NCI-H146 treated with DMSO at 0.1 percent for 48 hours (cell line): Measurements from ENCODE around the gene FBXO36.
"Not testable (repeated sequence)": the region's sequence is repeated elsewhere in the genome, so short reads cannot be mapped to it uniquely, and the experiment has no call there.

Experiments
- DNase-seq: peaks from one replicate; lab custom pipeline; 2025; ENCODE audit not compliant: unreplicated experiment; lab: John Stamatoyannopoulos, UW

FBXO36 gene

DNA sequence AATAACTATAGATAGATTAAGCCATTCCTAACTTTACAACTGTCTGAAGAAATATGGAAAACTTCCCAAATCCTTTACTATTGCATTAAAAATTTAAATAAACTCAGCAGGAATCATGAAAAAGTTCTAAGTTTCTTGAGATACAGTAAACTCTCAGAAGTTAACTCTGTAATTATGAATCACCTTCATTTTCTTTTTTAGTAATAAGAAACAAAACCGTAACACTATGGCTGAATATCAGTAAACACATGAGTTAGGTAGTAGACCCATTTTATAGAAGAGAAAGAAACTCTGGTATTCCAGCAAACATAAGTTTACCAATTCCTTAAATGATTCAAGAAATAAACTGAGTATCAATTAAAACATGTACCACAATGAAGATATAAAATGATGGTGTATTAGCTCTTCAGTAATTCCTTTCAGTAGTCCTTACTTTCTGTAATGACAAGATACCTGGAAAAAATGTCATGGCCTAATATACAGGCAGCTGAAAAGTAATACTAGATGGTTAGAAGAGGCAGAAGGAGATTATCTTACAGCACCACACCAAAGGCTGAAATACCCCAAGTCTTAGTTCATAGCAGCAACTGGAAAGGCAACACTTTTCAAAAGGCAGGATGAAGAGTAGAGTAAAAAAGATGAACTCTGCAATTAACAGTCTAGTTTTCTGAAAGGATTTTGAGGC, 12.0 kb upstream of the FBXO36 start:
- no peak for DNase-seq

DNA sequence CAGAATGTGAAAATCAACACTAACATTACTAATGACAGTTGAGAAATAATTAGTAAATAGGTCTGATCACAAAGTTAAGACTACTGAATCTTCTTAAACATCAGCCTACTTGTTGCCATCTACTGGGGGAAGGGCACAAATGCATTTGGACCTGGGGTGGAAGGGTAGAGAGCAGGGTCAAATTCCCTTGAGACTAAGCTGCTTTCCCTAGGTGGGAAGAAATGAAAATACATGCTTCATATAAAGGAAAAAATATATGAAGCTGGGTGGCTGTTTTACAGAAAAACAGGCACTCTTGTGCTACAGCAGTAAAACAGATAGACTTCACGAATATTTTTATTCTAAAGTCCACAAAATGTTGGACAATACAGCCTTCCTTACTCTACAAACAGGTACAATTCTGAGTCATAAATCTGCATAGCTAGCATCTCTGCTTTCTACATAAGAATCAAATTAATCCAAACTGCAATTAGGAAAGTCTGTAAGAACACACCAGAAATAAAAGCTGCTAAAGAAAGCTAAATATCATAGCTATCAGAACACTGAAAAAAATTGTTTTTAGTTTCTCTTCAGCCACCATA, 11.4 kb upstream of the FBXO36 start:
- DNase-seq: no peak

DNA sequence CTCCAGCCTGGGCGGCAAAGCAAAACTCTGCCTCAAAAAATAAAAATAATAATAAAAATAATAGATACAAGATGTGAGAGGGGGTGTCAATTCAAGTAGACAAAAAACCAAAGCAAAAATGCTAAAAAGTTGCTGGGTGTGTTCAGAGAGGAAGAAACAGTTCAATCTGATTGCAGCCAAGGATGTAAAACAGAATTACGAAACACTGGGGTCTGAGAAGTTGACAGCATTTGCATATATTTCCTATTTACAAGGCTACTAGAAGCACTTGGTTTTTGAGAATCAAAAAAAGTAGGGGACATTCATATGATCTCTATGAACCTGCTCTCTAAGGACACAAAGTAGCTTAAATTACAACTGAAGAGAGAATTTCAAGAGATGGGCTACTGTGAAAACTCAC, 8.1 kb upstream of the FBXO36 start:
- DNase-seq: no peak

DNA sequence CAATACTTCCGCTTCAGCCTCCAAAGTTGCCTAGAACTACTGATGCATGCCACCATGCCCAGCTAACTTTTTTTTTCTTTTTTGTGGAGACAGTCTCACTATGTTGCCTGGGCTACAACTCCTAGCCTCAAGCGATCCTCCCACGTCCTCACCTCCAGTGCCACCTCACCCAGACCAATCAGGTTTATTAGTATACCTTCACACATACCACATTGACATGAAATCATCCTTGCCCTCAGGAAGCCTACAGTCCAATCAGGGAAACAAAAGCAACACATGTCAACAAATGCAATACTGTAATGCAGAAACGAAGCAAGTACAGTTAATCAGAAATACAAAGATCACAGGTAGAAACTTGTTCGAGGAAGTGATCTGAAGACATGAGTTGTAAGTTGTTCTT, 4.5 kb upstream of the FBXO36 start:
- no peak for DNase-seq

DNA sequence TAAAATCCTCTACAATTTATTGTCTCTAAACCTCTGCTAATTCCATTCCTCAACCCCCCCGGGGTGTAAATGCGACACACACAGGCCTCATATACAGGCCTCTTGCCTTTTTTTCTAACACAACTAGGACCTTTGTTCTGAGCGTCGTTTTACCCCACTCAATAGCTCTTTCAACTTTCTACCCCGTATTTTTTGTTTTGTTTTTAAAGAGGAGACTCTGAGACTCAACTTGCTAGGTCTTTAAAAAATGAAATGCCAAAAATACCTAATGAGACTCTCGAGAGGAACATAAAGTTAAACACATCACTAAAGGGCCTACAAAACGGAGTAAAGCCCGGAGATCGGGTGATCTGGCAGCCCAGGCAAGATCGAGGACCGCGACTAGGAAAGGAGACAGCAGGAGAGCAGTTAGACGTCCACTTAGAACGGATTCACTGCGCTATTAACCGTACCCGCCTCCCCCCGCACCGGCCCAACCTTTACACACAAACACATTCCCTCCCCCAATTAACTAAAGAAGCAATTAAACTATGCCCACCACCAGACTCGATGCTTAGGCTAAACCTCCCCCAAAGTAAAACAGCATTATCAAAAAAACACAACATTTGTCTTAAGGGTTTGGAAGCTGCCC, 2.2 kb upstream of the FBXO36 start:
- no peak for DNase-seq

DNA sequence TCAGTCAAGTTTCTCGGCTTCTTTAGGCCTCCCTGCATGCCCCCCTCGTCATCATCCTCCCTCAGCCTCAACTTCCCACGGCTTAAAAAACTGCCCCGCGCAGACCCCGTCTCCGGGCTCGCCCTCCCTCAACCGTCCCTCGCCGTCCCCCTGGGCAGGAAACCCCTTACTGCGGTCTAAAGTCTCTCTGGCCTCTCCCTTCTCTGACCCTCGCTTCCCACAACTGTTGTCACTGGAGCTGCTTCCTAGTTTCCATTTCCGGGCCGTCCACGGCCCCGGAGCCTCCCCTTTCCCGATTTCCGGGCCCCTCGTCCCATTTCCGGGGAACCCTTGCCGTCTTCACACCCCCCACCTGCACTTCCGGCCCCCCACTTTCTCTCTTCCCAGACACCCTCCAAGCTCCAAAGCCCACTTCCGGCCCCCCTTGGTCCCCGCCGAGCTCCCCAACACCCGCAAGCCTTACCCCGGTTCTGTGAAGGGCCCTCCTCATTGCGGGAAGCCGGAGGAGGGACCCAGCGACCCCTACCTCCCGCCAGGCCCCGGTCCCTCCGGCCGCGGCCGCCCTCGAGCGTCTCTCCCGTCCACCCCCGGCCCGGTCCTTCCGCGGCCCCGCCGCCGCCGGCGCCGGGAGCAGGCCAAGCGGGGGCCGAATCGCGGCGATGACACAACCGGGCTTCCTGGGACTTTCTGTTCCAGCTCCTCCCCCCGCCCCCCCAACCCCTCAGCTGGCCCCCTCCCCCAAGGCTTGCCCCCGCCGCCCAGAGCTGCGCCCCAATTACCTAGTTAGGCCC, 1.0 kb upstream of the FBXO36 start:
- peak; percentile 13 for DNase-seq

DNA sequence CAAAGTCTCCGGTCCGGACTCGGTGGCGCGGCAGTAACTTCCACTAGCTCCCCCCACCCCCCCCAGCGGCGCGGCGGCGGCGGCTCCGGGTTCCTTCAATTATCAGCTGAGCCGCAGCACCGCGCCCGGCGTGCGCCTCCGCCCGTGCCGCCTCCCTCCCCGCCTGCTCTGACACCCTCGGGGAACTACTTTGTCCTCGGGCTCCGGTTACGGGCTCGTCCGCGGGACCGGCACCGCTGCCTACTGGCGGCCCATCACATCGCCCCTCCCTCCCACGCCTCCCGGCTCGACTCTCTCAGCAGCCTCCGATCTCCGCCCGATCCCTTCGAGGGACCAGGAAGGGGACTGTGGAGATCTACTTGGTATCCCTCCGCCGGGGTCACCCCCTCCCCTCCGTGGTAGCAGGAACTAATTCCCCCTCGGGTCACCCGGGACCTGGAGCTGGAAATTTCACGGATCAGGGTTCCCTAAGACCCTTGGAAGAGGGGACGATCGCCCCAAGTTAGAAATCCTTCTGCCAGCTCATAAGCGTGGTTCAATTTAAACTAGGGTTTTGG, 333 bp upstream of the FBXO36 start, which contains the start of gene TRIP12:
Gene TRIP12, minus strand, starts transcription at position 118 of the 557 bp plus-strand sequence. CDS start 41,930 bp downstream, outside the sequence.
- peak; percentile 79 for DNase-seq

DNA sequence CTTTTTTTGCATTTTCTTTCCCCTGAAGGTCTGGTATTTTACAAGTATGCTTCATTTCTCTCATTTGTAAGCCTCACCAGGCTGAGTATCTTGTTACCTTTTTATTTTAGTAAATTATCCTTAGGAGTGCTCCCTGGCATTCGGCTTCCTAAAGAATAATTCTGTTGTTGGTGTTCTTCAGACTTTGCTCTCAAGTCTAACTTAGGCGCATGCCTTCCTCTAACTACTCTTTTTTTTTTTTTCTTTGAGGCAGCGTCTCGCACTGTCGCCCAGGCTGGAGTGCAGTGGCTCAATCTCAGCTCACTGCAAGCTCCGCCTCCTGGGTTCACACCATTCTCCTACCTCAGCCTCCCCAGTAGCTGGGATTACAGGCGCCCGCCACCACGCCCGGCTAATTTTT, 2.2 kb downstream of the FBXO36 start:
- DNase-seq: not testable (repeated sequence)

DNA sequence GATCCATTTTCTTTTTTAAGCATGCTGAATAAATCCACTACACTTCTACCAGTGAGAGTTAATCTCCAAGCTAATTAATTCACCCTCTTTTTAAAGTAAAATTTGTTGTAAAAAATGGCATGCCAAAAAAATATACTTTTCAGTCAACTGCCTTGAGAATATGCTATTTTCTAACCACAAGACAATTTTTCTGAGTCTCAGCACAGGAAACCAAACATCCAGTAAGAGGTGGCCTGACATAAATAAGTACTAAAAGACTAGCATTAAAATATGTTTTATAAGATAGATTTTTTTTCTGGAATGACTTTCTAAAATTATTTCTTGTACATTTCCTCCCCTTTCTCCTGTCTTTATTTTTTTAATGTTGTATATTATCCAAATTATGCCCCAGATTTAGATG, 2.9 kb downstream of the FBXO36 start:
- no peak for DNase-seq

DNA sequence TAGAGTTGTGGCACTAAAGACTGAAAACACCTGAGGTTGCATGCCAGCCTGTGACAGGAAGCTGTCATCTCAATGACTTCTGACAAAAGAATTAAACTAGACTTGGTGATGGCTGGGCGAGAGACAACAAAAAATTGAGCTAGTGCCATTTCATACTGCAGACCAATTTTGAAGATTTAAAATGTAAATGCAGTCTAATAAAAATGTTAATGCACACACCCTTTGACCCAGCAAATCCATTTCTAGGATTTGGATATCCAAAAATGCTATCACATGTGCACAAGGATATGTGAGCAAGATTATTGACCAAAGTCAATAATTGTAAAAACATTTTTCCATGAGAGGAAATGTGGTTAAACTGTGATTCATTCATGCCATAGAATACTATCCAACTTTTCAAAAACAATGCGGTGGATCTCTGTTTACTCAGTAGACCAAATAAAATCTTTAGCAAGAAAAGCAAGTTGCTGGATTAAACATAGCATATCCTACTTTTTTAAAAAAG, 5.6 kb downstream of the FBXO36 start:
- DNase-seq: no peak

DNA sequence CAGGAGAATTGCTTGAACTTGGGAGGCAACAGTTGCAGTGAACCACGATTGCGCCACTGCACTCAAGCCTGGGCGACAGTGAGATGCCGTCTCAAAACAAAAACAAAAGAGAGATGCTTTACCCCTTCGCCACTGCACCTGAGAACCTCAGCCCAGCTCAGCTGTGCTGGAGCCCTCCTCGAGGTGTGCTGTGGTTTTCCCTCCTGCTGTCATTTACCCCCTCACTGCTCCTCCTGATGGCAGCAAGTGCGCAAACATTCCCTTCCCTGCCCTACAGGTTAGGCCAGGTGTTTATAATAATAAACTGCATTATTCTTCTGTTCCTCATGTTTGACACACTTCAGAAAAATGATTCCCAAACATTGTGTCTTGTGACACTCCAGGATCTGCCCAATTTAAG, 8.4 kb downstream of the FBXO36 start:
- DNase-seq: no peak

DNA sequence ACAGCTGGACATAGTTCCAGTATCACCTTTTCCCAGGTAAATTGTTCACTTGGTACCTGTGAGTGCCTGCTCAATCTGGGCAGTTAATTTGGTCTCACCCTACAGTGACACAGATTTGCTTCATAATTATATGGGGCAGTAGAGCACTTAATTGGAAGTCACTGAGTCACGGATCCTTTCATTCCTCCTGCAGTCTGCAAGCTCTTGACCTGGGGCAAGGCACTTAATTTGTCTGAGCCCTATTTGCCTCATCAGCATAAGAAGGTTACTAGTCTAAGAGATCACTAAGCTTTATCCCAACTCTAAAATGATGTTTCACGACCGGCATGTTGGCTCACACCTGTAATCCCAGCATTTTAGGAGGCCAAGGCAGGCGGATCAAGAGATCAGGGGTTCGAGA, 8.9 kb downstream of the FBXO36 start:
- DNase-seq: no peak

DNA sequence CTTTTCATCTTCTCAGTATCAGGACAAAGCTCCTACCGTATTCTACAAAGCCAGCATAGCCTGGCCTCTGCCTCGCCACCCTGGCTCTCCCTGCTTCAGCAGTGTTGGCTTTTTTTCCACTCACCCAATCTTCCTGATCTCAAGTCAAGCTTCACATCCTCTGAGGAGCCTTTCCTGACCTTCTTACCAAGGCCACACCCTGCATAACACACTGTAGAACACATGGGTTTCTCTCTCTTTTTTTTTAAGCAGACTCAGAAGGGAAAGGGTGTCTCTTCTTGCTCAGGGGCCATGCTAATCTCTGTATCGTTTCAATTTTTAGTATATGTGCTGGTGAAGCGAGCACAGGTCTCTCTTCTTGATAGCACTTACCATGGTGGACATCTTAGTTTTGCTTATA, 15.2 kb downstream of the FBXO36 start:
- DNase-seq: no peak

DNA sequence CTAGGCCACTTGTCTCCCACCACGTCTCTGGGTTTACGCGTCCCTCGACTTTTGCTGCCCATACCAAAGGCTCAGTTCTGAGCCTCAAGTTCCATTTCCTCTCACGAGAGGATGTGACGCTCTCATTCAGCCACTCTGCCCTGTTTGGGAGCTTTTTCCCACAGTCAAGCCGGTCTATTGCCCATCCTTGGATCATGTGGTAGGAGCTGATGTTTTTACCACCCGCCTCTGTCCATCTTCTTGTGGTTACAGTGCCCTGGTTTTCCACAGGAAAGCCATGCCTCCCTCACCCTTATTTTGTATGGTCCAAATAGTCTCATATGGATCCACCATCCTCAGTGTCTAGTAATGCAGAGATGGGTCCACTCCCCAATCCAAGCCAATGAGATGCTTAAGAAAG, 20.4 kb downstream of the FBXO36 start:
- DNase-seq: no peak

DNA sequence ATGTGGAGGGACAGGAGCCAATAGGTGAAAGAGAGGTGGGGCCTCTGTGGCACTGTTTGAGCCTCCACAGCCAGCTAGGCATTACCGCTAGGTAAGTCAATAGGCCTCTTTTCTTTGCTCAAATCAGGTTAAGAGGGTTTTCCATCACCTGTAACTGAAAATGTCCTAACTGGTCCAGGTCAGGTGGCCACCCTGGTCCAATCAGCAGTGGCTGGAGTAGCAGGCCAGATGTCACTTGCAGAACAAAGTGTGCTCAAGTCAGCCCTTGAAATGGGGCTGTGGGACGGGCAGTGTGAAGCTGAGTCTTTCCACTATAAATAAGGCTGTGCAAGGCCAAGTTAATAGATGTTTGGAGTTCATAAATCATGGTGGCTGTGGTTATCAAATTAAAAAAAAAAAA, 20.9 kb downstream of the FBXO36 start:
- no peak for DNase-seq

DNA sequence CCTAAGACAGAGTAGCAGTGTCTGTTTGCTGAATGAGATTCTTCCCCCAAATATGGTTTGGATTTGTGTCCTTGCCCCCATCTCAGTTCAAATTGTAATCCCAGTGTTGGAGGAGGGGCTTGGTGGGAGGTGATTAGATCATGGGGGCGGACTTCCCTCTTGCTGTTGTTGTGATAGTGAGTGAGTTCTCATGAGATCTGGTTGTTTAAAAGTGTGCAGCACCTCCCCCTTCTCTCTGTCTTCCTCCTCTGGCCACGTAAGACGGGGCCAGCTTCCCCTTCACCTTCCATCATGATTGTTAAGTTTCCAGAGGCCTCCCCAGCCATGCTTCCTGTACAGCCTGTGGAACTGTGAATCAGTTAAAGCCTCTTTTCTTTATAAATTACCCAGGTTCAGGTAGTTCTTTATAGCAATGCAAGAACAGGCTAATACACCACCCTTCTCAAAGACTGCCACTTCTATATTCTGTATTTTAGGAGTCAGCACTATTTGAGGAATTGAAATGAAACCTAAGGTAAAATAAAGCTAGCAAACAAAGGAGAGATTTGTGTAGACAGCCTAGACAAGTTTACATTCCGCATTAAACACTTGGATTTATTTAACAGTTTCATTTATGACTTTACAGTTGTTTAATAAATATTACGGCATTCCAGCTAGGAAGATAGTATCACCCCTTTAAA, 21.6 kb downstream of the FBXO36 start:
- DNase-seq: no peak

DNA sequence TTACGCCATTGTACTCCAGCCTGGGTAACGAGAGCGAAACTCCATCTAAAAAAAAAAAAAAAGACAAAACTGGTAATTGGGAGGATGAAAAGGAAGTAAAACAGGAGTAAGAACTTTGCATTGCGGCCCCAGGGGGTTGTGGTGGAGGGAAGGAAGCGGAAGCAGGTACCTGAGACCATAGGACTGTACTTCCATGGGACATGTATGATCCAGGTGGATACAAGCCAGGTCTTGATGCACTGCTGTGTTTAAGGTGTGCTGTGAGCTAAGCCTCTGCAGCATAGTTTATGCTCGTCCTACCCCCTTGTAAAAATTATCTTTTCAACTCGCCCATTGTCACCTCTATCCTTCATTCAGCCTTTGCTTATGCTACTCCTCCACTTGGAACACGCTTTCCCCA, 23.7 kb downstream of the FBXO36 start:
- no peak for DNase-seq

DNA sequence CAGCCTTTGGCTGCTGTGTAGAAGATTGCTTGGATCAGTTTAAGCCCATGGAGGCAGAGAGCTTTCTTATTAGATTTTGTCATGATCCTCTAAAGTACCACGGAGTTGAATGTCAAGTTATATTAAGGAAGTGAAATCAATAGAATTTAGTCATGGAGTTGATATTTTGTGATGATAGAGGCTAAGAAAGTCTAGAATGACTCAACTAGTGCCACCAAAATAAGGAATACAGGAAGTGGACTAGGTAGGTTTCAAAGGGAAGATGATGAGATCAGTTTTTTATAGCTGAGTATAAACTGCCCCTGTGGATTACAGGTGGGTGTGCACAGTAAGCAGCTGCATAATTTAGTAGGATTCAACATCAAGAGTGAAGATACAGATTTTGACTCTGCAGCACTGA, 25.2 kb downstream of the FBXO36 start:
- DNase-seq: no peak

DNA sequence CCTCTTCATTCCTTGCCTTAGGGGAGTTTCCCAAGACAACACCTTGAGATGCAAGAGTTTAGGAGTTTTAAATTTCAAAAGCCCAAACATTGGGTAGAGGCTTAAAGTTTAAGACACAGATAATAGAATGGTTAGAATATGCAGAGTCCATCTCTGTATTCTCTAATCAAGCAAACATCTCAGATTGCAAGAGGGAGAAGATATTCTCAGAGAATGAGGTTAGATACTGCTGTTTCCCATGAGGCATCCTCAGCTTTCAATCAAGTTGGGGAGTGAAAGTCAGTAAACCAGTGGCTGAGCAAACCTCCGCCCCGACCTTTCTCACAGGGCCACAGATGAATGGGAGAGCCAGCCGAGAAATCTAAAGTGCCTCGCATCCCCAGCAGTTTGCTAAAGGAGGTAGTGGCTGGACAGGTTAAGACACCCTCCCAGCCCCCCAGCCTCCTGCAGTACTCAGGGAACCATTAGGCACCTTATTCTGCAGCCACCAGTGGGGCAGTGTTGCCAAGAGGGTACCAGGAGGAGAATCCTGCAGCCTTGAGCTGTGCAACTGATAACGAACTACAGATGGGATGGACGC, 30.0 kb downstream of the FBXO36 start:
- no peak for DNase-seq

DNA sequence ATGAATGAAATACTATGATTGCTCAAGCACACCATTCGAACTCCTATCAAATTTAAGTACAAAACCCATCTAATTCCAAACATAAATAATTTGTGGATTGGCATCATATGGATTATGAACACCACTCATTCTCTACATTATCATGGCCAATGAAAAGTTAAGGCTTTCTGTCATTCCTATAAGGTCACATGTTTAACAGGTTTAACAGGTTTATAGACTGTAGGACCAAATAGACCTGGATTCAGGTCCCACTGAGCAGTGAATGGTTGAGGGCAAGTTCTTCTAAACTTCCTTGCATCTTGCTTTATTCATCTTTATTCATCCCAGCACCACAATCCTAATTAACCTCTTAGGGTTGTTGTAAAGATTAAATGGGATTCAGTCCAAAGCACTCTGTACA, 33.4 kb downstream of the FBXO36 start:
- no peak for DNase-seq
